GM19324 (cell line): Measurements from ENCODE around the gene FKBP5.
"Not testable (repeated sequence)": the region's sequence is repeated elsewhere in the genome, so short reads cannot be mapped to it uniquely, and the experiment has no call there.

Experiments
- ATAC-seq: cut with Tn5 transposase; IDR thresholded peaks from one replicate; pipeline ENCODE4 v1.9.1; 2021; ENCODE audit warnings: mild to moderate bottlenecking, moderate library complexity; ENCODE audit not compliant: unreplicated experiment, low FRiP score

The FKBP5 gene

GRCh38 chr6:35592178-35592577 is 96.5 kb downstream of the FKBP5 start:
- no peak for ATAC-seq

DNA sequence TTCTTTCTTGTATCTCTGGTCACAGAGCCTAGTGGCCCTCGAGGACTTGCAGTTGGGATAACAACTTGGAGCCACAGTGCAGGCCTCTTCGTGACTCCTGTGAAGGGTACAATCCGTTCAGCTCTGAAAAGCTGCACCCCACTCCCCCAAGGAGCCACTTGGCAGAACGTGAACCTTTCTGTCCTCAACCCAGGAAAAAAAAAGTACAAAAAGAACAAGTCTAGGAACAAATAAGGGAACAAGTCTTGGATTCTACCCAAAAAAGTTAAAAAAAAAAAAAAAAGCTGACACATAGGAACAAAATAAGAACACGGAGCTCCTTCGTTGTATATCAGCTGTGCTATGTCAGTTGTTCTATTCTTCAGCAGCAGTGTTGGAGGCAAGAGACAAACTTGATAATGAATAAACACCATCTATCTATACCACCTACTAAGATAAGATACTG is 98.1 kb downstream of the FKBP5 start:
- no peak for ATAC-seq

DNA sequence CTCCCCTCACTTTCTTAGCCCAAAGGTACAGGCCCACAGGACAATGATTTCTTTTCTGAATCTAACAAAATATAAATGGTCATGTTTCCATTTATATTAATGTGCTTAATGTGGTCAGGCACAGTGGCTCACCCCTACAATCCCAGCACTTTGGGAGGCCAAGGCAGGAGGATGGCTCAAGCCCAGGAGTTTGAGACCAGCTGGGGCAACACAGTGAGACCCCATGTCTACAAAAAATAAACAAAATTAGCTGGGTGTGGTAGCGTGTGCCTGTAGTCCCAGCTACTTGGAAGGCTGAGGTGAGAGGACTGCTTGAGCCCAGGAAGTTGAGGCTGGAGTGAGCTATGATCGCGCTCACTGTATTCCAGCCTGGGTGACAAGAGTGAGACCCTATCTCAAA is 98.8 kb downstream of the FKBP5 start:
- ATAC-seq = no peak

- ATAC-seq = no peak
Measured at GRCh38 chr6:35589201-35589739, 99.4 kb downstream of the FKBP5 start.

DNA sequence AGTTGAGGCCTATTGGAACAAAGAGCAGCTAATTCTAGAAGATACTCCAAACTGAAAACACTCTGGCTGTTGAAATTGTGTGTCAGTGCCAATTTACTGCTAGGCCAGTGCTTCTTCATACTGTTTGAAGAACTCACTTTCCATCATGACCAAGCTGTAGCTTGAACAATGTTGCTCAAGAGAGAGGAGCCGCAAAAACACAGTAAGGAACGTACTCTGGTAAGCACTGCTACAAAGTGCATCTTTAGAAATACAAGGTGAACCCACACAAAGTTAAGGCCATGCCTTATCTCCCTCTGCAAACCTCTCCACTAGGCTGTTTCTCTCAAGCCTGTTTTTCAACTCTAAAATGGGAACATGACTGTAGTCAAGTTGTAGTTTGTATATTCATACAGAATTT is 101.5 kb downstream of the FKBP5 start:
- ATAC-seq = no peak

GRCh38 chr6:35586542-35586941 is 102.2 kb downstream of the FKBP5 start:
- ATAC-seq = no peak

DNA sequence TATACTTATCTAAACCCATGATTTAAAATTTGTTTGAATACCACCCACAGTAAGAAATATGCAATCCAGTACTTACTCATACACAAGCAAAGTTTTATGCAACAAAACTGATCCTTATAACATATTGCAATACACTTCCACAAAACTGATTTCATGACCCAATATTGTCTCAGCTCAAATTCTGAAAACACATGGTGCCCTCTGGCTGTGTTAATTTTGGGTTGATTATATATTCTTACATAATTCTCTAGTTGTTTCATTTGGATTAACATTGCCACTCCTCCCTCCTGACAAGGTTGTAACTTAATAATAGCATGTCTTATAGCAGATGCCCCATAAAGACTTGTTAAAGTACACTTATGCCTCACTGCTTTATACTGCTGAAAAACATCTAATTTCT is 103.1 kb downstream of the FKBP5 start:
- ATAC-seq = no peak

- ATAC-seq = no peak
Measured at GRCh38 chr6:35583893-35584688, 104.6 kb downstream of the FKBP5 start.

- ATAC-seq = no peak
Measured at GRCh38 chr6:35582315-35582714, 106.4 kb downstream of the FKBP5 start.

DNA sequence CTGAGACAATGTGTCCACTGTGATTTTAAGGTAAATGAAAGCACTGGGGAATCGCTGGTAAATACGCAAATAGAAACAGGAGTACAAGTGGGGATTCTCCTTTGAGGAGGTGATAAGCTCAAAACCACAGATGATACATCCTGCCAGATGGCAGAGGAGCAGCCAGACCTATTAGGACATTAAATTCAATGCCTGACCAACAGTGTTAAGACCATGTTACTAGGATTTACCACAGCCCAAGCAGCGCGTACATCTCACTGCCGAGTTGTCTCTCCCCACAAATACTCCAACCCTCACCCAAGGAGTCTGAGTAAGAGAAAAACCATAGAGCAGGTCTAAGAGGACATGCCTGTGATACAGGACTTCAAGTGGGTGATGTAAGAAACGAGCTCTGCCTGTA is 107.1 kb downstream of the FKBP5 start:
- ATAC-seq = no peak

DNA sequence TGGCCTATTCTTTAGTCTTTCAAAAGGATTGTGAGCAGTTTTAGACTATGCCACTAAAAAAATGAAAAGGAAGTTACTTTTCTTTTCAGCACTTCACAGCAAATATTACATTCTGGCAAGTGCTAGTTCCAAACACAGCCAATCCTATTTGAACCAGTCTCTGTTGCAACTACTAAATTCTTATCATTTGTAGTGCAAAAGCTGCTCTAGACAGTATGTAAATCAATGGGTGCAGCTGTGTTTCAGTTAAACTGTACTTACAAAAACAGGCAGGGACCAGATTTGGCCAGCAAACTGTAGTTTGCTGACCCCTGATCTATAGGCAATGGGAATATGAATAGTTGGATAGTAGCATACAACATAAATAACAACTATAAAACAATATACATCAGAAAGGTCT is 107.9 kb downstream of the FKBP5 start:
- ATAC-seq = no peak

DNA sequence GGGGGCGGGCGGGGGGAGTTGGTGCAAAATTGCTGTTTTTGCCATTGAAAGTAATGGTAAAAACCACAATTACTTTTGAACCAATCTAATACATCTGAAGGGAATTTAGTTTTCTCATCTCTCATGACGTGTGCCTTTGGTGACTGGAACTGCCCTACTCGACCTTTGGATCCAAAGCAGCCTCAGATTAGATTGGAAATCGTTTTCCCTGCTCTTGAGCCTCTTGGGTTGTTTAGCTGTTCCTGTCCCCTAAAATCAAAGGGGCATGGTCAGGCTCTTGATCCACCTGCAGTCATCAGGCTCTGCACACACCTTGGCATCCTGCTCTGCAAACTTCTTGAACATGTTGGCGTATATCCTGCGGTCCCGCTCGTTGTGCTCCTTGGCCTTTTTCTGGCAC is 112.0 kb downstream of the FKBP5 start:
- ATAC-seq = no peak

DNA sequence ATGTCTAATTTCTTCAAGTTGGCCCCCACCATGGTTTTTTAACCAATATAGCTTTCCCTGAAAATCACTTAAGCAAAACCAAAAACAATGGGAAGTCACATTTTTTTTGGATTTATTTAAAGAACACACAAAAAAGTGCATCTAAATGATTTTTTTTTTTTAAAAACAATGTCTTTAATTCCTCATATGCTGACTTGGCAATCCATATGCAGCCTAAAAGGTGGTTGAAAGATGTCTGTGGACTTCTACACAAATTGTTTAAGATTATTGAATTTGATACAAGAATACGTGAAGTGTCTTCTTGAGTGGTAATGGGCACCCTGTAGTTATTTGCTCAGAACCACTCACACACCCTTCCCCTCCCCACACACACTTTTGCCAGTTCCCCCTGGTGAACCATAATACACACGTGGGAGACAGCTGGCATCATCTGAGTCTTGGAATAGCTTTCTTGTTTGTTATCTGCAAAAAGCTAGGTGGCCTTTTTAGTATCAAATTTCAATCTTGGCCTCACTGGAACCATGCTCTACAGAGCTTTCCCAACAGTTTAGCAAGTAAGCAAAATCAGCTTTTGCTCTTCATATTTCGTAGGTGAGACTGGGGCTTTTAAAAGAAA is 115.1 kb downstream of the FKBP5 start:
- no peak for ATAC-seq

DNA sequence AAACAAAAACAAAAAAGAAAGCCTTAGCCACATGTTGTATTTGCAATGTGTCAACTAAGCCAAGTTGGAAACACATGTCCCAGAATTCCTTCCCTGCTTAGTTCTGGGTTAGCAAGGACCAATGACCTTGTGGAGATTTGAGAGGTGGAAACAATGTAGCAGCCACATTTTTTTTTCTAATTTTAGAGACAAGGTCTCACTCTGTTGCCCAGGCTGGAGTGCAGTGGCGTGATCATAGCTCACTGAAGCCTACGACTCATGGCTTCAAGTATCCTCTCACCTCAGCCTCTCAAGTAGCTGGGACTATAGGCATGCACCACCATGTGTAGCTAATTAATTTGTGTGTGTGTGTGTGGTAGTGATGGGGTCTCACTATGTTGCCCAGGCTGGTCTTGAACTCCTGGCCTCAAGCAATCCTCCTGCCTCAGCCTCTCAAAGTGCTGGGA is 117.8 kb downstream of the FKBP5 start:
- ATAC-seq = not testable (repeated sequence)

DNA sequence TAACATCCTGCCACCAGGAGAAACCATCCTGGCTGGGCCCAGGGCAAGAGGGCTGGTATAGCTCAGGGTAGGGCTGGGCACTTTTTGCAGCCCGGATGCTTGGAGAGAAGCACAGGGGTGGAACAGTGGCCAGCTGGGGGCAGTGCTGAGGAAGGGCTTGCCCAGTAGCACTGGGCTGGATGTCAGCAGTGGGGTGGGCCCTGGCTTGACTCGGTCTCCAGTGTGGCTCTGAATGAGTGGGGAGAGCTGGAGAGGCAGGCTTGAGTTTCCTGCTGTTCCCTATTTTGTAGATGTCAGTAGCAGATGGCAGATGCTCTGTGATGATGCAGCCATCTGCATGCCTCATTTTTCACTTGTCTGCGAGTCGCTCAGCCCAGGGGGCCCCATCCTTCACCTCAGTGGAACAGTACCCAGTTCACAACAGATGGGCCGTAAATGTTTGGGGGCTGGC is 119.7 kb downstream of the FKBP5 start:
- no peak for ATAC-seq

DNA sequence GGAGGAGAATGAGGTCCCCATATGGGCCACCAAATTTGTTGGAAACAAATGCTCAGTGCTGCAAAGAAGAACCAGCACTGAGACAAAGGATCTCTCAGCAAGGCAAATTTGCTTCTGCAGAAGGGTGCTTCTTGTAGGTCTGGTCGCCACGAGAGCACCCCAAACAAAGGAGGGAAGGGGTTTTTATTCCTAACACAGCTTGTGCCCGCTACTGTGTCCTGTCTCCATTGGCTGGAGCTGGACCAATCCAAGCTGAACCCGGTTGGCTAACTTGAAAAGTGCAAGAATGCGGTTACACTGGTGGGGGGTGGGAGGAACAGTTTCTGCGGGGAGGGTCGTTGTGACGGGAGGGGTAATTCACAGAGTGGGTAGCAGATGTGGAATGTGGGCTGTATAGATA is 121.9 kb downstream of the FKBP5 start:
- no peak for ATAC-seq

DNA sequence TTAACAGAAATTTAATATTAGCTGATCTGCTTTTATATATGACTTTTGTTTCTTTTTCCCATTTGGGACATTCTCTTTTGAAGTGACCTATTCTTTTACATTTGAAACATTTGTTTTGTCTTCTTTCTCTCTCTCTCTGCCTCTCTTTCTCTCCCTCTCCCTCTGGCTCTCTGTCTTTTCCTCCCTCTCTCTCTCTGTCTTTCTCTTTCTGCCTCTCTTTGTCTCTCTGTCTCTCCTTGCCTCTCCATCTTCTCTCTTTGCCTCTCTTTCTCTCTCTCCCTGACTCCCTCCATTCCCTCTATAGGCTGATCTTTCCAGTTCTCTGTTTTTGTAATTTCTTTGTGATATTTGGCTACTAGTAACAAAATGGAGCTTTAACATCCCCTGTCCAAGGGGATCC is 124.0 kb downstream of the FKBP5 start:
- ATAC-seq = no peak

- no peak for ATAC-seq
Measured at GRCh38 chr6:35562060-35562459, 126.7 kb downstream of the FKBP5 start.

- no peak for ATAC-seq
Measured at GRCh38 chr6:35561113-35561512, 127.6 kb downstream of the FKBP5 start.

- ATAC-seq = no peak
Measured at GRCh38 chr6:35558571-35558970, 130.1 kb downstream of the FKBP5 start.

GRCh38 chr6:35557239-35557638 is 131.5 kb downstream of the FKBP5 start:
- no peak for ATAC-seq

DNA sequence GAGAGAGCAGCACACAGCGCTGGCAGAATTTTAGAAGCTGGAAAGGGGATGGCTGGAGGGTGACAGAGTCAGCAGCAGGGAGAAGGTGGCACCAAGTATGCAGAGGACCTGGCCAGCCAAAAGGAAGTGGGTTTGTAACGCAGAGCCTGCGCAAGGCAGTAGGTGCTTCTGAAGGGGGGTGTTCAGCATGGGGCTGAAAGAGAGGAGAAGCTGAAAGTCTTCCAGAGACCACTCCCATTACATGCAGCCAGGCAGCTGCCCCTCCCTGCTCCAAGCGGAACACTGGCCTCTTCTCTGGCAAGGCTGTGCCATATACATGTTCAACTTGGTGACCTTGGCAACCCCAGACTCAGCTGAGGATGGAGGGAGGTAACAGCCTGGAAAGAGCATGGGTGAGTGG is 133.9 kb downstream of the FKBP5 start:
- no peak for ATAC-seq
